CD4-positive, alpha-beta T cell treated with Interleukin-21 for 1 hour (primary cell): ENCODE results near the gene PDP2.
A peak's percentile ranks its signal among the peaks of the same experiment; 100 is the strongest.
"Not testable (repeated sequence)": the region's sequence is repeated elsewhere in the genome, so short reads cannot be mapped to it uniquely, and the experiment has no call there.

ENCODE experiments used
- DNase-seq: peaks from one replicate; pipeline ENCODE4 v3.0.0-alpha.2; 2020

Gene PDP2

DNA sequence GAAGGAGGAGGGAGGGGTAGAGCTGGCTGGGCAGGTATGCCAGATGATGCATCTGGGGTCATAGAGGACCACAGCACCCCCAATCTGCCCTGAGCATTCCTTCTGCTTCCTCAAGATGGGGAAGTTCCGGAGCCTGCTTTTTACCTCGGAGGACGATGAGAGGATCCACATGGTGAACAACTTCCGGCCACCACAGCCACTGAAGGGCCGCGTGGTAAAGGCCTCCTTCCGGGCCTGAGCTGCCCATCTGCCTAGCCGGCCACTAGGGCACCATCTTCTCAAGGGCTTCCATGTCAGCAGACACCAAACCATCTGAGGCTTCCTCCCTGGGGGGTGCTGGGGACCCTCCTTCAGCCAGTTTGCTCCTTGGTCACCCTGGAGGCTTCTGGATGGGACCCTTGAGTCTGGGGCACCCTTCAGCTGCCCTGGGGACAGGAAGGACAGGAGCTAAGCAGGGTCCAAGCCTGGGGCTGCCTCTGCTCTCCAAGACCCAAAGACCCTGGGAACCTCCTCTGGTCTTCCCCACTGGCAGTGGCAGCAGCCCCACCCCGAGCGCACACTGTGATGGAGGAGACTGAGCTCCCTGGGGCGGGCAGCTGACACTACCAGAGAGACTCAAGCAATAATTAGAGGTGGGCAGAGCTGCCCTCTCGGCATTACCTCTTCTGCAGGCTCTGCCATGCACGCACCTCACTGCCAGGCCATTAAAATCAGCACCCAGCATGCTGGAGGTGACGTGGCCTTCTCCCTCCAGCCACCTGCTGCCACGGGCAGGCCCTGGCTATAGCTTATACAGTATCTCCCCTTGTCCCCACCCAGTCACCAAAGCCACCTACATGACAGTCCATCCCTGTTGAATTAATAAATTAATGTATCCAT is 26.8 kb upstream of the PDP2 start:
- no peak for DNase-seq

DNA sequence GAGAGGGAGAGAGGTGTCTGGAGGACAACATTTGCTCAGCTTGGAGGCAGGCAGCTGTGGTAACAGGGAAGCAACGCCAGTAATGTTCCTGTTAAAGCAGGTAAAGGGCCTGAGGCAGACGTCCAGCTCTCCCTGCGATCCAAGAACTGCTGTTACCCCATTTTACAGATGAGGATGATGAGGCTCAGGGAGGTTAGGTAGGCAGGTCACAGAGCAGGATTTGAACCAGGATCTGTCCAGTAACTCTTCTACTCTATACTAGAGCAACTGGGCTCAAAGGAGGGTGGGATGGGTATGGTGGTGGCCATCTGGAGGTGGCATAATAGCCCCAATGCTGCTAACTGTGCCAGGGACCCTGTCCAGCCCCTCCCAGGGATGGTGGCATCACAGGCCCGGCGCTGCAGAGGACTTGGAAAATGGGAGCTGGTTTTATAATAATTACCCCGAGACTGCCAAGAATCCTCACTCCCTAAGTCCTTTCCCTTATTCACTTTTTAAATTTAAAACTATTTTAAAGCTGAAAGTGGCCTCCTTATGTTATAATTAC is 24.1 kb upstream of the PDP2 start:
- no peak for DNase-seq

DNA sequence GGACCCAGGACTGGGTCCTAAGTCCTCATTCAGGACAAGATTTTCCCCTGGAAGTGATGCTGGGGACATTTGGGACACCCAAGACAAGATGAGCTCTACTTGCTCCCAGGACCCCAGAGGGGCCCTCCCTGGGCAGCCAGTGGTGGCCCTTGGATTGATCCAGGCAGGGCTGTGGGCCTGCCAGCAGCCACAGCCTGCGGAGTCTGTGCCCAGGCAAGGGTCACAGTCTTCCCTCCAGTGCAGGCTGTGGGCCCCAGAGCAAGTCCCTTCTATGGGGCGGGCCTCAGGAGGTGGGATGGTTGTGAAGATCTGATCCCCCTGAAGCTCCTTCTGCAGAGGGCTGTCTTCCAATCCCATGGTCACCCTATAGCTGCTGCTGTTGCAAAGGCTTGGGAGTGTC is 23.5 kb upstream of the PDP2 start:
- DNase-seq: no peak

DNA sequence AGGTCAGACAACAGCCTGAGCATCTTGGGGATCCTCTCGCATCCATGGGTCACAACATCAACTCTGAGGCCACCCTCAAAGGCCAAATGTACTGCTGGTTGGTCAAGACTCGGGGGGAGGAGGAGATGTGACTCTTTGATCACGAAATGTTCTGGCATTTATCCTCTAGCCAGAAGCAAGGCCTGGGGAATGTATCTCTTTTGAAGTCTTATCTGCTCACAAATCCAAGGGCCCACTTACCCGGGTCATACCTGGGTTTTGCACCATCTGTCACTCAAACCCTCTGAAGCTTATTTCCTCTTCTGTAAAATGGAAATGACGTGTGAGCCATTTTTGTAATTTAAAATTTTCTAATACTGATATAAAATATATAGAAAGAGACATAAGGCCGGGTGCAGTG is 22.9 kb upstream of the PDP2 start:
- no peak for DNase-seq

DNA sequence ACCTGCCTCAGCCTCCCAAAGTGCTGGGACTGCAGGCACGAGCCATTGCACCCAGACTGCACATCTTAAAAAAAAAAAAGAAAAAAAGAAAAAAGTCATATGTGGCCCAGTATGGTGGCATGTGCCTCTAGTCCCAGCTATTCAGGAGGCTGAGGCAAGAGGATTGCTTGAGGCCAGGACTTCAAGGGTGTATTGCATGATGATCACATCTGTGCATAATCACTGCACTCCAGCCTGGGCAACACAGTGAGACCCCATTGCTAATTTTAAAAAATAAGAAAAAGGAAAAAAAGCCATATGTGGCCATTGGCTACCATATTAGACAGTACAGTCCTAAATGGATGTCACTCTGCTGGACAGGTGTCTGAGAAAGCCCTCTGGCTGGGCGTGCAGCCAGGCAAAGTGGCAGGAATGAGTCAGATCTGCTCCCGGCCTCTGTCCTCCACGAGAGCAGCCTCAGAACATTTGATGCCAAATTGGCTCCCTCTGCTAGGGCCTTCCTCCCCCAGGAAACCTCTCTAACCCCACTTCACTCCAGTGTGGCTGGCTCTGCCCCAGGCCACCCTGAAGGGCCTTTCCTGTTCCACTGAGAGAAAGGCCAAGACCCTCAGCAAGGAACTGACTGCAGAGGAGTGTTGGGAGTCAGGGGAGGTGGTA is 21.4 kb upstream of the PDP2 start:
- DNase-seq: no peak

DNA sequence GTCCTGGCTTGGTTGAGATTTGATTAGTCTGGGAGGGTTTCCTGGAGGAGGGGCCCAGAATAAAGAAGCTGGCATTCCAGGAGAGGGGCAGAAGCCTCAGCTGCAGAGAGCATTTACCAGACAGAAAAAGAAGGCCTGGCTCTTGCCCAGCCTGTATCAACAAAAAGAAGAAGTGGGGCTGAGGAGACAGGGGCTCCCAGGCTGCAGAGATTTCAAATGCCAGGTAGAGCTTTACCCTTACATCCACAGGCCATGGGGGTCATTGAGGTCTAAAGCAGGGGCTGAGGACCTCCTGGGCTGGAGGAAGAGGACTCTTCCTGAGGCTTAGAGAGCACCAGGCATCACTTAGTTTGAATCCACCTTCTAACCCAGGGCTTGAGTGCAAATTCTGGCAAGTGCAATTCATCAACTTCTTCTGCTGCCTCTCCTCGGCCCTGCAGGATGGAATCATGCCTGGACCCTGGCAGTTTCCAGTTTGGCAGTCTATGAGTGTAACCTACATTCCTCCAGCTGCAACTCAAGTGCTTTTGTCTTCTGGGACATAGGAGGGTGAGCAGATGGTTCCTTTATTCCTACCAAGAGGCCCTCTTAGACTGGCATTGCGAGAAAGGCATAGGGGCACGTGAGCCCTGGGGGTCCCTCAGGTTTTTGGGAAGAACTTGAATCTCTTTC is 20.8 kb upstream of the PDP2 start:
- no peak for DNase-seq

DNA sequence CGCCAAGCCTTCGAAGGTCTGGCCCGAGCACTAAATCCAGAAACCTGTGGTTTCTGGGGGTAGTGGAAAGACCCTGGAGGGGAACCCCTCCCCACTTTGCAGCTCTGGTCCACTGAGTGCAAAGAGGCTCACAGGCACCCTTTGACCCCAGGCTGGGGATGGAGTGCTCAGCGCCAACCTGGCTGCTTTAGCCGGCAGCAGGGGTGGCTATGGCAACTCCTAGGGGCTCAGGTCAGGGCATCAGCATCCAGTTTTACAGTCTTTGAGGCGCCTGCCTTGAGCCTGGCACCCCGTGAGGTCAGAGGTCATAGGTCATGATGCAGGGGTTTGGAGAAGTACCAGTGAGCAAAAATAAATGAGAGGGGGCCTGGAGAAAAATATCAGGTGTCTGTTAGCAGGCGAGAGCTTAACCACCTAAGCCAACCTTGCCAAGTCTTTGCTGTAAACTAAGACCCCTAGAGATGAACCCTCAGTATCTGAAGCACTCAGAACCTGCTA is 18.2 kb upstream of the PDP2 start:
- DNase-seq: no peak

DNA sequence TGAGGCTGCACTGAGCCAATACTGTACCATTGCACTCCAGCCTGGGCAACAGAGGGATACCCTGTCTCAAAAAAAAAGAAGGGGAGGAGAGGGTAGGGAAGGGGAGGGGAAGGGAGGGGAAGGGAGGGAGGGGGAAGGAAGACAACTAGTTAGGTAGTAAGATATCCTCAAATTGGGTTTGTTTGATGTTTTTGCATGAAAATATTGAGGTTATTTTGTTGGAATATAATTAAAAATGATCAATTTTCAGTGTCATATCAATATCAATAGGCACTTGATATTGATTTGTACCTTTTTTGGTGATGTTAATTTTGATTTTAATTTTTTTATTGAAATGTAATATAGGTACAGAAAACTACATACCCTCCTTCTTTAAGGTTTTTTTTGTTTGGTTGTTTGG is 16.6 kb upstream of the PDP2 start:
- no peak for DNase-seq

DNA sequence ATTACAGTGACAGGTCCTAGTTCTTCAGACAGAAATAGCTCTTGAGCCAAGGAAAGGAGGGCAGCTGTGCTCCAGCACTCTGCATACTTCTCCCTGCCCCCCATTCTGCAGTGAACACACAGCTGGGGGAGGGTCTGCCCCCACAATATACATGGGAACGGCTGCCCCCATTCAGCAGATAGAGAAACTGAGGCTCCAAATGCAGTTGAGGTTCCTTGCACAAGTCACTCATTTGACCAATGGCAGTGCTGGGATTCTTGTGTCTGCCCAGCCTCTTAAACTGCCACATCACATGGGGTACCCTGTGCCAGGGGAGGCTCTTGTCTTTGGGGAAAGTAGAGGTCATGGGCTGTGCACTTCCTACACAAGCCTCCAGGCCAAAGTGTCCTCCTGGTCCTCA is 10.9 kb upstream of the PDP2 start:
- no peak for DNase-seq

DNA sequence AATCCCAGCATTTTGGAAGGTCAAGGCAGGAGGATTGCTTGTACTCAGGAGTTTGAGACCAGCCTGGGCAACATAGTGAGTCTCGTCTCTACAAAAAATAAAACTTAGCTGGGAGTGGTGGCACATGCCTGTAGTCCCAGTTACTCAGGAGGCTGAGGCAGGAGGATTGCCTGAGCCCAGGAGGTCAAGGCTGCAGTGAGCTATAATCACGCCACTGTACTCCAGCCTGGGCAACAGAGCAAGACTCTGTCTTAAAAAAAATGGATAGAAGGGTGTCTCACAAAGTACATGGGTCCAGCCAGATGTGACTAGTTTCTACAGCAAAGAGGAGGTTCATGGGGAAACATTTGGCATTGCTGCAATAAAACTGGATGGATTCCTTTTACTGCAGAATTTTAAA is 9.0 kb upstream of the PDP2 start:
- DNase-seq: not testable (repeated sequence)

DNA sequence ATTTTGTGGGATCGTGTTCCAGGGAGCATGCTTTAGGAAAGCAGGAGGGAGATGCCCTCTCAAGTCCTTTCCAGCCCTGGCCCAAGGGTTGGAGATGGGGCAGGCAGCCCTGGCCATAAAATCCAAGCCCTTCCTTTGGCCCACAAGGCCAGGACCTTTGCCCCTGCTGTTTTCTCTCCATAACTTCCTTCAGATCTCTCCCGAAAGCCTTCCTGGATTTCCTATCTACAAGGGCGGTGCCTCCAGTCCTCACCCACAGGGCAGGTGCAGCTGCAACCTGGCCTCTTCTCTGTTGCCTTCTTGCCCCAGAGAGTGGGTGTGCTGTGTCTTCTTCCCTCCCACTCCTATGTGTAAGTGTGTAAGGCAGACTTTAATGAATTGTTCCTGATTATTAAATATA is 8.5 kb upstream of the PDP2 start:
- no peak for DNase-seq

DNA sequence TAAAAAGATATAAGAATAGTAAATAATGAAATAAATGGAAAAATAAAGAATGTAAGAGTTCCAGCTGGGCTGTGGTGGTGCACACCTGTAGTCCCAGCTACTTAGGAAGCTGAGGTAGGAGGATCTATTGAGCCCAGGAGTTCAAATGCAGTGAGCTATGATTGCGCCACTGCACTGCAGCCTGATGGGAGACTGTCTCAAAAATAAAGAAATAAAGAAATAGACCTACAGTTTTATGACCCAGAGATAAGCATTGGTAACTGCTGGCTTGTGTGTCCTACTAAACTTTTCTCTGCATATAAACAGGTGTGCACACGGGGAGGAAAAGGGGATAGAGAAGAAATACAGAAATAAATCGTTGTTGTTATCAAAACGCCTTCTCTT is 7.8 kb upstream of the PDP2 start:
- no peak for DNase-seq

DNA sequence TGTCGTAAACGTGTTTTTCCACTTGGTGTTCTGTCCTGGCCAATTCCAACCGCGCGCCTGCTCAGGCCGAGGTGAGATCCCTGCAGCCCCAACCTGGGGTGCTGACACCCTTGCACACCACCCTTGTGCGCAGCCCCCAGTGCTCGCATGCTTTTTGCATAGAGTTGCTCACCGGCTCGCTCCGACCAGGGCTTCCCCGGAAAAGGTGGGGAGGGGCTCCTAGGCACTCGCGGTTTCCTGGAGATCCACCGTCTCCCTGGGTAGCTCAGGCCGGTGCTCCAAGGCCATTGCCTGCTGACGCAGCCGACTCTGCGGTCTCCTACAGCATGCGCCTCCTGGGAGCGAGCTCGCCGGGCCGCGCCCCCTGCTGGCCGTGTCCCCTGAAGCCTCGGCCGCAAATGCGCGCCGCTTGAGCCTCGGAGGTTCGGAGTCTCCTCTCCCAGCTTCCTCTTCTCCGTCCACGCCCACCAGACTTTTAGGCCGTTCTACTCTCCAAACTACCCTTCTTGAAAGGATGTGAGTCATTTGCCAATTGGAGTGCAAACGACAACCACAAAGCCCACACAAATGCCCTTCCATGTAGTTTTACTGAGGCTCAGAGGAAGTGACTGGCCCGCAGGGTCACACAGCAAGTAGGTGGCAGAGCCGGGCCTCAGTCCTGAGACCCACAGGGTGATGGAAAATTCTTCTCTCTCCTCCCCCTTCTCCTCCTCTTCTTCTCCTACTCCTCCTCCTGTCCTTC is 7.2 kb upstream of the PDP2 start:
- DNase-seq: peak; percentile 89

DNA sequence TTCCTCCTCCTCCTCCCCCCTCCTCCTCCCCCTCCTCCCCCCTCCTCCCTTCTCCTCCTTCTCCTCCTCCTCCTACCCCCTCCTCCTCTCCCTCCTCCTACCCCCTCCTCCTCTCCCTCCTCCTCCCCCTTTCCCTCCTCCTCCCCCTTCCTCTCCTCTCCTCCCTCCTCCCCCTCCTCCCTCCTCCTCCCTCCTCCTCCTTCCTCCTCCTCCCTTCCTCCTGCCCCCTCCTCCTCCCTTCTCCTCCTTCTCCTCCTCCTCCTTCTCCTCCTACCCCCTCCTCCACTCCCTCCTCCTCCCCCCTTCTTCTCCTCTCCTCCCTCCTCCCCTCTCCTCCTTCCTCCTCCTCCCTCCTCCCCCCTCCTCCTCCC is 6.6 kb upstream of the PDP2 start:
- no peak for DNase-seq

DNA sequence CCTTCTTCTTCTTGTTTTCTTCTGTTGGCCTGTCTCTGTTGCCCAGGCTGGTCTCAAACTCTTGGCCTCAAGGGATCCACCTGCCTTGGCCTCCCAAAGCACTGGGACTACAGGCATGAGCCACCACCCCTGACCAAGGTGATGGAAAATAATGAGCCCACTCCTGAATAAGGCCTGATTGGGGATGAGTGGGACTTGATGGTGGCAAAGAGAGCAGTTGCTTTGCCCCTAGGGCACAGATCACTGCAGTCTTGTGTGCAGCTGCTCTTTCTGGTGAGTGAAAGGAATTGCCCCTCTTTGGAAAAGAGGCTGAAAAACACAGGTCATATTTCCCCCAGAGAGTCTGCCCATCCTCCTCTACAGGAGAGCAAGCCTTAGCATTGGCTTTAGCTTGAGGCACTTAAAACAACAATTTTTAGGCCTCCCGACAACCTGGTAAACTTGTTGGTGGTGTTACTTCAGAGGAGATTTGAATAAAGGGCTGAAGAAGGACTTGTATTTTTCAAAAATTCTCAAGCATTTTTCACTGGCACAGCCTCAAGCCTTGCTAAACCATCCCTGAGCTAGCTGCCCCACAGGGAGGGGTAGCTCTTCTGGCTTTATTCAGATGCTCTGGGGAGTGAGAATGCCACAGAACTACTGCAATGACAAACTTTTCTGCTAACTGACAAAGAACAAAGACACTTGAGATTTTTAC is 6.1 kb upstream of the PDP2 start:
- DNase-seq: peak; percentile 6

DNA sequence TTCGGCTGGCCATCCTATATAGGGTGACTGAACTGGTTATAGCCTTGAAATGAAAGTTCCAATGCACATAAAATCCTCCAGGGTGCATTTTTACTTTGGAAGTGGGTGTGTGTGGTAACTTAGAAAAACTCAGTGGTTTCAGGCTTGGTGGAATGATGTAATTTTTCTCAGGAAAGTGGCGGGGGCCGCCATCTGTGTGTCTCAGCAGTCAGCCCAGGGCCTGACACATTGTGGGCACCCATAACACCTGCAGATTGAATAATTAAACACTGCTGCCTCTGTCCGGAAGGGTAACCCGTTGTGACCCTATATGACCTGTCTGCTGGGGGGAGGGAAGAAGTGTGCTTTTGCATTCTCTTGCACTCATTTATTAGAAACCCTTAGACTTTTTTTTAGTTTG is 2.2 kb upstream of the PDP2 start:
- peak; percentile 7 for DNase-seq

DNA sequence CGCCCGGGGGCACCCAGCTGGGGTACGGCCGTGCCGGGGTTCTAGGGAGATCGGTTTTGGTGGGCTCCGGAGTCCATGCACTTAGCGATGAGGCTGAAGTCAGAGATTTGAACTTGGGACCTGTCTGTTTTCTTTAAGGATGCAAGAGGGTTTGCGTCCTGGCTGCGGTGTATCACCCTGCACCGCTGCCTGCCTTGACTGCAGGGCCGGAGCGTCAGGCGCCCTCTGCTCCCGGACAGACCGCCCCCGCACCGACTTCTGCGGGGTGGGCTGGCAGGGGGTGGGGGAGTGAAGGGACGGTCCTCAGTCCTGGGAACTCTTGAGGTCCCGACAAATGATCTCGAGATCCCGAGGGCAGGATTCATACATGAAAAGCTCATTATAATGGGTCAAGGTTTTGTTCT is 701 bp downstream of the PDP2 start:
- no peak for DNase-seq

DNA sequence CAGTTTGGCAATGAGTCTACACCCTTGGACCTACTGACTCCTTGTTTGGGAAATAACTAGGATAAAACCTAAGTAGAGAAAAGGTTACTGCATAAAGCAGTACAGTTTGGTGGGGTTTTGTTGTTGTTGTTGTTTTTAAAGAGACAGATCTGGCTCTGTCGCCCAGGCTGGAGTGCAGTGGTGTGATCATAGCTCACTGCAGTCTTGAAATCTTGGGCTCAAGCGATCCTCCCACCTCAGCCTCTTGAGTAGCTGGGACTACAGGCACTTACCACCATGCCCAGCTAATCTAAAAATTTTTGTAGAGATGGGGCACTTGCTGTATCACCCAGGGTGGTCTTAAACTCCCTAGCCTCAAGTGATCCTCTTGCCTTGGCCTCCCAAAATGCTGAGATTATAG is 1.2 kb downstream of the PDP2 start:
- DNase-seq: no peak

DNA sequence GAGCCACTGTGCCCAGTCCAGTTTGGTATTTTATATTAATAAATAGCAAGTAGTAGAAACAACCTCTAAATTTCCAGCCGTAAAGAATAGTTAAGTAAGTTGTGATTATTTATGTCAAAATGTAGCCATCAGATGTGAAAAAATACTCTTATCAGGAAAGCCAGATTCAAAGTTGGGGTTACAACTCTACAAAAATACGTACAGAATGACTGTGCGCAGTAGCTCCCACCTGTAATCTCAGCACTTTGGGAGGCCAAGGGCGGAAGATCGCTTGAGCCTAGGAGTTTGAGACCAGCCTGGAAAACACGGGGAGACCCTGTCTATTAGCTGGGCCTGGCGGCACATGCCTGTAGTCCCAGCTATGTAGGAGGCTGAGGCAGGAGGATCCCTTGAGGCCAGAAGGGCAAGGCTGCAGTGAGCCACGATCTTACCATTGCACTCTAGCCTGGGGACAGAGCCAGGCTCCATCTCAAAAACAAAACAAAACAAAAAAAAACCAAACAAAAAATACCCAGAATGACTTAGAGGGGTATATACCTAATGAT is 1.7 kb downstream of the PDP2 start:
- DNase-seq: no peak

DNA sequence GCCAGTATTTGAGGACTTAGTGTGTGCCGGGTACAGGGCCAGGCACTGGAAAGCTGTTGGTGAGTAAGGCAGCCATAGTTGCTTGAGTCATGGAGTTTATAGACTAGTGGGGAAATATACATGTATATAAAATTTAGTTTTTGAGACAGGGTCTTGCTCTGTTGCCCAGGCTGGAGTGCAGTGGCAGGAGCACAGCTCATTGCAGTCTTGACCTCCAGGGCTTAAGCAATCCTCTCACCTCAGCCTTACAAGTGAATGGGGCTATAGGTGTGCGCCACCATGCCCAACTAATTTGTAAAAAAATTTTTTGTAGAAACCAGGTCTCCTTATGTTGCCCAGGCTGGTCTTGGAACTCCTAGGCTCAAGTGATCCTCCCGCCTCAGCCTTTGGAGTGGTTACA is 2.4 kb downstream of the PDP2 start:
- DNase-seq: no peak

DNA sequence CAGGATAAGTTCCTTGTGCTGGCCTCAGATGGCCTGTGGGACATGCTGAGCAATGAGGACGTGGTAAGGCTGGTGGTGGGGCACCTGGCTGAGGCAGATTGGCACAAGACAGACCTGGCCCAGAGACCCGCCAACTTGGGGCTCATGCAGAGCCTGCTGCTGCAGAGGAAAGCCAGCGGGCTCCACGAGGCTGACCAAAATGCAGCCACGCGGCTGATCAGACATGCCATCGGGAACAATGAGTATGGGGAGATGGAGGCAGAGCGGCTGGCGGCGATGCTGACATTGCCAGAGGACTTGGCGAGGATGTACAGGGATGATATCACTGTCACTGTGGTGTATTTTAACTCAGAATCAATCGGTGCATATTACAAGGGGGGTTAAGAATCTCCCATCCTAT is 5.2 kb downstream of the PDP2 start:
- no peak for DNase-seq

DNA sequence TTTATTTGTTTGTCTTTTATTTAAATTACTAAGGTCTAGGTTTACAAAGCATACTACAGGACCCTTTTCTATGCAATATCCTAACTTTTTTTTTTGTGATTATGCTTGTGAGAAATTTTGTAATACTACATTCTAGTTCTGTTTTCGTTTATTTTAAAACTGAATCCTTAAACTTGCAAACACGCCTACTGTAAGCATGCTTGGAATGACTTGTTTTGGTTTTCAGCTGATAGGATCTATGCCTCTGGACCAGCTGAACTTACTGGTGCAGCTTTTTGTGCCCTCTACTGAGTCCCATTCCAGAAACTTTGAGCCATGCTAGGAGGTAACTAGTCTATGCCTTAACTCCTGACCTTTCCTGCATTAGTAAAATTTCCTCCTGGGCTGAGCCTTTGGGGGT is 6.0 kb downstream of the PDP2 start:
- DNase-seq: no peak
